NCI-H1930 (cell line): ENCODE measurements around the gene CPT1C.

Experiments
- DNase-seq, 2 experiments: peaks; one replicate each; lab custom pipeline; 2025; lab: John Stamatoyannopoulos, UW

The CPT1C gene

GRCh38 chr19:49758292-49758691 lies 67.4 kb downstream of the CPT1C start:
- DNase-seq, result no peak

DNA sequence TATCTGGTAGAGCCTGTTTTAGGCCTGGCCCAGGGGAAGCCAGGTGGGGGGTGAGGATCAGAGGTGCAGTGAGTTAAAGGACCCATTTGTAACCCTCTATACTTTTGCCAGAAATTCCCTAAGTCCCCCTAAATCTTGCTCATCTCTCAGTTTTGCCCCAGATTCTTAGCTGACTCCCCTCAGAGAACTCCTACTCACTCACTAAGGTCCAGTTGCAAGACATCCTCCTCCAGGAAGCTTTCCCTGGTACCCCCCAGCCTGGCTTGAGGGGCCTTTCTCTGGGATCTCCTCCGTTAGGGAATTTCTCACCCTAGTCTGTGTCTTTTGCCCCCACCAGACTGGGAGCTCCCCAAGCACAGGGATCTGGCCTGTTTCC lies 70.3 kb downstream of the CPT1C start:
- DNase-seq, result no peak

DNA sequence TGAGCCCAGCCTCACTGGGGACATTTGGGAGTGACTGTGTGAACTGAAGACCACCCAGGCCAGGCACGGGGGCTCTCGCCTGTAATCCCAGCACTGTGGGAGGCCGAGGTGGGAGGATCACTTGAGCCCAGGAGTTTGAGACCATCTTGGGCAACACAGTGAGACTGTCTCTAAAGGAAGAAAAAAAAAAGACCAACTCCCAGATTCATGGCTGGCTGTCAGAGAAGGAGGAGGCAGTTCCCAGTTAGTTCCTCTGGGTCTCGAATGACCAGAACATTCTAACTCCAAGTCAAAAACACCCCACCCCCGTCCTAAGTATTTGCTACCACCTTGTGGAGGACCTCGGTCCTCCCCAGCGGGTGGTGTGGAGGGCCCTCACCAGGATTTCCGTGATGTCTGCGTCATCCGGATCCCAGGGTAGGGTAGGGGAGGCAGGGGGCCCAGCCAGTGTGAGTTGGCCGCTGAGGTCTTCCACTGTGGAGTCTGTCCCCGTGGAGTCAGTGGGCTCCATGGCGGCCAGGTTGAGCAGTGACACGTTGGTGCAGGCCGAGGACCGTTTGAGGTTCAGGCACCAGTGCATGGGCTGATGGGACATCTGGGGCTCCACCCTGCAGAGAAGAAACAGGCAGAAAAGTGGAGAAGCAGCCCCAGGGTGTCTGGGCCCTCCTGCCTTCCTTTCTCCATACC lies 70.9 kb downstream of the CPT1C start:
- peak in 1 of 2 experiments; percentile 16 for DNase-seq

DNA sequence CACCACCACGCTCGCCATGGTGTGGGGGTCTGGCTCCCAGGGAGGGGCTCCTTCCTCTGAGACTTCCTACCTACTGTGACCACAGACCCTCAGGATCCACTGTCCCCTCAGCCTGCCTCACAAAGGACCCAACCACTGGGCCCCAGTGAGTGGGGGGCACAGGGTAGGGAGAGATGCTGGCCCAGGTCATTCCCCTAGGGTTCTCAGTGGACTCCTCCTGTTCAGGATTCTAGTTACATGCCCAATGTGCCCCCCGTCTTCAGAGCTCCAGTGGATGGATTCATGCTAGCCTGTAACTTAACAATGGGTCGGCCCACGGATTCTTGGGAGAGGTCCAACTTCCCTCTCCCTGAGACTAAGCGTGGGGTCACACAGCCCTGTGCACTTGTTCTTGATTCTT lies 72.3 kb downstream of the CPT1C start, which contains the start of gene TSKS:
TSKS (minus strand) TSS at position 77 of the 400 bp plus-strand sequence; CDS start at position 18, 59 bp downstream.
- DNase-seq, result no peak
